GM10266 (cell line): Measurements from ENCODE around the gene TAF9.
"Not testable (repeated sequence)": the region's sequence is repeated elsewhere in the genome, so short reads cannot be mapped to it uniquely, and the experiment has no call there.

Experiments used
- DNase-seq: peaks from one replicate; pipeline ENCODE4 v3.0.0; 2012; ENCODE audit errors: extremely low spot score
- TF ChIP-seq, protein P1 (sequence below): IDR thresholded peaks from 2 replicates; pipeline ENCODE4 v1.5.1; 2012; ENCODE audit warnings: mild to moderate bottlenecking, low read depth; ENCODE audit not compliant: control insufficient read depth, insufficient read depth; ENCODE audit errors: missing control alignments

TAF9 gene

DNA sequence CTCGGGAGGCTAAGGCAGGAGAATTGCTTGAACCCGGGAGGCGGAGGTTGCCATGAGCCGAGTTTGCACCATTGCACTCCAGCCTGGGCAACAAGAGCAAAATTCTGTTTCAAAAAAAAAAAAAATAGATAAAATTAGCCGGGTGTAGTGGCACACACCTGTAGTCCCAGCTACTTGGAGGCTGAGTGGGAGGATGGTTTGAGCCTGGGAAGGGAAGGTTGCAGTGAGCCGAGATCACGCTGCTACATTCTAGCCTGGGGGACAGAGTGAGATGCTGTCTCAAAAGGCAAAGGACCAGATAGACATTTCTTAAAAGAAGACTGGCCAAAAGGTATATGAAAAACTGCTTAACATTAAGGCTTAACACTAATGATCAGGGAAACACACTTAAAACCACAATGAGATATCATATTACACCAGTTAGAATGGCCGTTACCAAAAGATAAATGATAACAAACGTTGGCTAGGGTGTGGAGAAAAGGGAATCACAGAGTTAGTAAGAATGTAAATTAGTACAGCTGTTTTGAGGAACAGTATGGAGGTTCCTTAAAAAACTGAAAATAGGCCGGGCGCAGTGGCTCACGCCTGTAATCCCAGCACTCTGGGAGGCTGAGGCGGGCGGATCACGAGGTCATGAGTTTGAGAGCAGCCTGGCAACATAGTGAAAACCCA, 35.5 kb upstream of the TAF9 start:
- TF ChIP-seq, protein P1, sequence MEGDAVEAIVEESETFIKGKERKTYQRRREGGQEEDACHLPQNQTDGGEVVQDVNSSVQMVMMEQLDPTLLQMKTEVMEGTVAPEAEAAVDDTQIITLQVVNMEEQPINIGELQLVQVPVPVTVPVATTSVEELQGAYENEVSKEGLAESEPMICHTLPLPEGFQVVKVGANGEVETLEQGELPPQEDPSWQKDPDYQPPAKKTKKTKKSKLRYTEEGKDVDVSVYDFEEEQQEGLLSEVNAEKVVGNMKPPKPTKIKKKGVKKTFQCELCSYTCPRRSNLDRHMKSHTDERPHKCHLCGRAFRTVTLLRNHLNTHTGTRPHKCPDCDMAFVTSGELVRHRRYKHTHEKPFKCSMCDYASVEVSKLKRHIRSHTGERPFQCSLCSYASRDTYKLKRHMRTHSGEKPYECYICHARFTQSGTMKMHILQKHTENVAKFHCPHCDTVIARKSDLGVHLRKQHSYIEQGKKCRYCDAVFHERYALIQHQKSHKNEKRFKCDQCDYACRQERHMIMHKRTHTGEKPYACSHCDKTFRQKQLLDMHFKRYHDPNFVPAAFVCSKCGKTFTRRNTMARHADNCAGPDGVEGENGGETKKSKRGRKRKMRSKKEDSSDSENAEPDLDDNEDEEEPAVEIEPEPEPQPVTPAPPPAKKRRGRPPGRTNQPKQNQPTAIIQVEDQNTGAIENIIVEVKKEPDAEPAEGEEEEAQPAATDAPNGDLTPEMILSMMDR: no peak

DNA sequence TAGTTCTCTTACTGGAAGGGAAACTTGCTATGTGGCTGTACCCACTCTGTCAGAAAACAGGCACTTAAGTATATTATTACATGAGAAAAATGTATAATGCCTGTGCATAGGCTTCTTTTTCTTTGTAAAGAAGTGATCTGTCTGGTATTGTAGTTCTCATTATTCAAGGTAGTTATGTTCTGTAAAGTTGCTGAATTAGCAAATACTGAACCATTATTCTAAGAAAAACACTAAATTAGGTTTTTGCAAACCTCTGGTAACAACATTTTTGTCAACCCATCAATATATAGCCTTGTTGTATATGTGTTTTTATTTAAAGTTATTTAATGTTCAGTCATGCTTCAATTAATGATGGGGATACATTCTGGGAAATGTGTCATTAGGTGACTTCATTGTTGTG, 9.1 kb upstream of the TAF9 start:
- DNase-seq: no peak
- TF ChIP-seq, protein P1: no peak

More for the DNA sequence above, 35.5 kb upstream of the TAF9 start:
- DNase-seq: no peak

DNA sequence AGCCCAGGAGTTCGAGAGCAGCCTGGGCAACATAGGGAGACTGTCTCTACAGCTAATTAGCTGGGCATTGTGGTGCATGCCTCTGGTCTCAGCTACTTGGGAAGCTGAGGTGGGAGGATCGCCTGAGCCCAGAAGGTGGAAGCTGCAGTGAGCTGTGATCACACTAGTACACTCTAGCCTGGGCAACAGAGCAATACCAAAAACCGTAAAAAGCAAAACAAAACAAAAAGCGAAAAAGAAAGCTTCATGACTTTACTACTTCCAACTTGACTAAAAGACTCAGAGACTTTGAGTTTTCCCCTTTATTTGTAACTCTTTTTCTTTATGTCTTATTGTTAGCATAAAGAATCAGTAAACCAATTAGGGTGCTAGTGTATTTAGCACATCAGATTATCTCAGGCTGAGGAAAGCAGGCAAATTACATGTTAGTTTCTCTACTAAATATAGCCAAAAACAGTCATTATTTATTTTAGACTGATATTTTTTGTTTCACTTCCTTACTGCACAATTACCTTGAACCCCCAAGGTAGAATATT, 5.7 kb upstream of the TAF9 start:
- peak; percentile 36 for DNase-seq
- TF ChIP-seq, protein P1: no peak

DNA sequence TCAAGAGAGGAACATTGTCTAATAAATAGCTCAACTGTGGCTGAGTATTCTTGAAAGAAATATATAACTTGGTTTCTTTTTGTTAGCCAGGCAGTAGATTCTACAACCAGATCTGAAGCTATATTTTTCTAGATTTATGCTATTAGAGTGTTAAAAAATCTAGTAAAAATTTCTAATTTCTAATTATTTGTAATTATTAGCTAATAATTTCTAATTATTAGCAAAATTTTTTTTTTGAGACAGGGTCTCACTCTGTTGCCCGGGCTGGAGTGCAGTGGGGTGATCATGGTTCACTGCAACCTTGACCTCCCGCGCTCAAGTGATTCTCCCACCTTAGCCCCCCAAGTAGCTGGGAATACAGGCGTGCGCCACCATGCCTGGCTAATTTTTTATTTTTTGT, 3.1 kb upstream of the TAF9 start:
- DNase-seq: no peak

DNA sequence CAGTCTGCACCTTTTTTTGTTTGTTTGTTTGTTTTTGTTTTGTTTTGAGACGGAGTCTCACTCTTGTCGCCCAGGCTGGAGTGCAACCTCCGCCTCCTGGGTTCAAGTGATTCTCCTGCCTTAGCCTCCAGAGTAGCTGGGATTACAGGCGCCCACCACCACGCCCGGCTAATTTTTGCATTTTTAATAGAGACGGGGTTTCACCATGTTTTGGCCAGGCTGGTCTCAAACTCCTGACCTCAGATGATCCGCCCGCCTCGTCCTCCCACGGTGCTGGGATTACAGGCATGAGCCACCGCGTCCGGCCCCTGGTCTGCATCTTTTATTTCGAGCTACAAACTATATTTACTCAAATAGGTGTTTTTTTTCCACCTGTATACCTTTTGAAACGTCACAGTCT, 1.0 kb upstream of the TAF9 start:
- not testable (repeated sequence) for DNase-seq

More for the DNA sequence above, 3.1 kb upstream of the TAF9 start:
- TF ChIP-seq, protein P1: no peak

DNA sequence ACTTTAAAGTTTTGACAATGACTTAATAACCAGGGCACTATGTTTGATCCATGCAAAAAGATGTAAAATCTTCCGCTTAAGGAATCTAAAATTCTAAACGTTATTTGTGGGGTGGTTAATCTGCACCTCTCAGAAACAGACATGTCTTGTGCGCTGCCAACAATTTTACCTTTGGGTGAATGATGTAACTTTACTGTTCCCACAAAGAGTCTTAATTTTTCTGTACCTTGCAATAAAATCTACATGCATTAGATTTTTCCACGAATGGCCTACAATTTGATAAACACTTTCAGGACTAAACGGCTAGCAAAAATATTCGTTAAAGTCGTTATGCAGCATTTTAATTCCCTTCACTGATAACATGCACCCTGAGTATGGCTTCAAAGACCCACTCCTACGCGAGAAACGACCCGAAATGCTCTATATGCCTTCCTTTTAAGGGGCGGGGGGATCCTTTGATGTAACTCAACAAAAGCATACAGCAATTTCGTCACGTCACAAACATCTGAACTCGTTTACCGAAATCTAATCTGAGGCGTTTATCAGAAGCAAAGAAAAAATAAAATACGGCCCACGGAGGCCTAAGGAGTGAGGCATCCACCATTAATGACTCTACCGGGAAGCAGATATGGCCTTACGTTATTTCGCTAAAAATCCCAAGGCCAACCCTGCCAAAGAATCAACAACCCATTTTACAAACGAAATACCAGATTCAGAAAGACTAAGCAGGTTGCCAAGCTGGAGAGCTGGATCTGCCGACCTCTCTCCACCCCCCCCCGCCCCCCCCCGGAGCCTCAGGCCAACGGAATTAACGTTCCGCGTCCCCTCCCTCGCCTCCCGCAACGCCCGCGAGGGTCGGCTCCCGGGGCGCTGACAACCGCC, 621 bp downstream of the TAF9 start:
- TF ChIP-seq, protein P1: no peak
- no peak for DNase-seq

DNA sequence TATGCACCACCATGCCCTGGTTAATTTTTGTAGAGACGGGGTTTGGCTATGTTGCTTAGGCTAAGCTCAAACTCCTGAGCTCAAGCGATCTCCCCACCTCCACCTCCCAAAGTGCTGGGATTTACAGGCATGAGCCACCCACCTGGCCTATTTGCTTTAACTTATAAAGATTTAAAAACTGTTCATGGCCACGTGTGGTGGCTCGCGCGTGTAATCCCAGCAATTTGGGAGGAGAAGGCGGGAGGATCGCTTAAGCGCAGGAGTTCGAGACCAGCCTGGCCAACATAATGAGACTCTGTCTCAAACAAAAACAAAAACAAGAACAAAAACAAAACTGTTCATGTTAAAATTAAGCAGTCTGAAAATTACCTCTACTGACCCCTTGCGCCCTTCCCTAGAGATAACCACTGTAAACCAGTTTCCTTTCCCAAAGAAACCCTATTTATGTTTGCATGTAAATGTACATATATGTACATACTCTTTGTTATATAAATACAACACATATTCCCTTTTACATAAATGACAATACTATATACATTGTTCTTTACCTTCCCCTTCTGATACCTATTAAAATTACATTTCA, 1.5 kb downstream of the TAF9 start:
- TF ChIP-seq, protein P1: peak; percentile 13
- no peak for DNase-seq
